Smooth muscle cell (in vitro differentiated cells): ENCODE measurements around the gene HTR4. TPM values are rescaled to one million over a fixed set of nuclear protein-coding genes. Genes with fewer than 3 reads are reported as not detected.

ENCODE experiments used
- DNase-seq: peaks from one replicate; lab custom pipeline; 2025; ENCODE audit not compliant: unreplicated experiment; lab: John Stamatoyannopoulos, UW
- H2AFZ ChIP-seq: fragments of 200-600 bp; sonication (generic); 2 replicates; pipeline ENCODE4 v1.6.0; 2016; ENCODE audit warnings: antibody characterized with exemption, low read depth, mild to moderate bottlenecking
- H3F3A ChIP-seq: fragments of 200-600 bp; sonication (generic); 2 replicates; pipeline ENCODE4 v1.6.0; 2017; ENCODE audit warnings: antibody characterized with exemption, low read depth
- H3K27ac ChIP-seq: fragments of 200-600 bp; sonication (generic); 2 replicates; pipeline ENCODE4 v1.5.1; 2016; ENCODE audit warnings: low read depth, mild to moderate bottlenecking
- H3K27me3 ChIP-seq: fragments of 200-600 bp; sonication (generic); 2 replicates; pipeline ENCODE4 v1.6.1; 2016; ENCODE audit warnings: low read depth, mild to moderate bottlenecking
- H3K36me3 ChIP-seq: fragments of 200-600 bp; sonication (generic); 2 replicates; pipeline ENCODE4 v1.5.1; 2016; ENCODE audit warnings: low read depth
- H3K4me1 ChIP-seq: fragments of 200-600 bp; sonication (generic); 2 replicates; pipeline ENCODE4 v1.5.1; 2016; ENCODE audit warnings: low read depth
- H3K4me2 ChIP-seq: fragments of 200-600 bp; sonication (generic); 2 replicates; pipeline ENCODE4 v1.6.0; 2016; ENCODE audit warnings: mild to moderate bottlenecking
- H3K4me3 ChIP-seq: fragments of 200-600 bp; sonication (generic); 2 replicates; pipeline ENCODE4 v1.5.1; 2016; ENCODE audit warnings: mild to moderate bottlenecking
- H3K79me2 ChIP-seq: fragments of 200-600 bp; sonication (generic); 2 replicates; pipeline ENCODE4 v1.6.0; 2016; ENCODE audit warnings: low read depth, mild to moderate bottlenecking
- H3K9ac ChIP-seq: fragments of 200-600 bp; sonication (generic); 2 replicates; pipeline ENCODE4 v1.6.0; 2016; ENCODE audit warnings: low read depth
- H3K9me3 ChIP-seq: fragments of 200-600 bp; sonication (generic); replicated peaks from 2 replicates; pipeline ENCODE4 v1.5.1; 2016; ENCODE audit warnings: low read depth
- H4K20me1 ChIP-seq: fragments of 200-600 bp; sonication (generic); 2 replicates; pipeline ENCODE4 v1.6.0; 2016; ENCODE audit warnings: low read depth
- CTCF ChIP-seq: fragments of 200-600 bp; sonication (generic); IDR thresholded peaks from 2 replicates; pipeline ENCODE4 v1.5.1; 2017; ENCODE audit warnings: borderline replicate concordance, mild to moderate bottlenecking, antibody characterized with exemption; ENCODE audit not compliant: insufficient read depth, poor library complexity, severe bottlenecking
- WGBS: methylation state at CpG from one replicate; pipeline ENCODE4 v1.1.7; 2016; ENCODE audit warnings: low lambda C conversion rate; 5-methylcytosine and 5-hydroxymethylcytosine counted together
- polyA plus RNA-seq: library from polyadenylated mRNA; unstranded; fragments of >200 nt; fragmentation: Nextera tagmentation; extraction: Ambion mirVana; gene quantifications from 2 replicates; pipeline ENCODE4 v1.2.1, GENCODE V29; 2016
- total RNA-seq: library from RNA; depleted of rRNA; stranded (reverse); fragments of >200 nt; gene quantifications from 2 replicates; pipeline ENCODE4 v1.2.3, GENCODE V29; 2014

The HTR4 gene
- total and polyA plus RNA-seq, 2 experiments from 2014 or later = 0.09 TPM; not detected in 1

- Histone ChIP-seq H3K4me2 (no peak overlapping the region), H3K27me3 (peaks cover 3% of the 10 kb centered on the region), H2AFZ (no peak overlapping the region), H3K4me1 (no peaks in the 10 kb centered on the region), H3K9ac (no peak overlapping the region), H3K9me3 (no peaks in the 10 kb centered on the region), H3K36me3 (peaks cover 22% of the 10 kb centered on the region), H4K20me1 (no peaks in the 10 kb centered on the region), H3K4me3 (no peak overlapping the region), H3K27ac (no peak overlapping the region), H3F3A (peaks cover 11% of the 10 kb centered on the region), H3K79me2 (no peaks in the 10 kb centered on the region)
- 31% methylated on average over 5 of the region's 5 CpGs for WGBS
- no peak for DNase-seq
- peak; percentile 79 for TF ChIP-seq CTCF
Observed at GRCh38 chr5:148443998-148444397, 210.3 kb downstream of the HTR4 start.

GRCh38 chr5:148443241-148443640 lies 211.1 kb downstream of the HTR4 start:
- Histone ChIP-seq H3K79me2 (no peaks in the 10 kb centered on the region), H3F3A (peaks cover 11% of the 10 kb centered on the region), H4K20me1 (no peaks in the 10 kb centered on the region), H3K4me3 (no peak overlapping the region), H3K9ac (no peak overlapping the region), H3K27ac (no peak overlapping the region), H3K9me3 (no peaks in the 10 kb centered on the region), H3K4me1 (no peaks in the 10 kb centered on the region), H3K4me2 (no peak overlapping the region), H3K27me3 (peaks cover under 1% of the 10 kb centered on the region), H2AFZ (no peak overlapping the region), H3K36me3 (peaks cover 30% of the 10 kb centered on the region)
- DNase-seq = no peak
- TF ChIP-seq CTCF = no peak
- WGBS = 78% methylated on average over 1 of the region's 1 CpG

GRCh38 chr5:148438933-148439332 lies 215.4 kb downstream of the HTR4 start:
- Histone ChIP-seq H3K4me1 (no peaks in the 10 kb centered on the region), H3K9me3 (no peaks in the 10 kb centered on the region), H3K27ac (no peak overlapping the region), H3K4me2 (no peak overlapping the region), H2AFZ (no peak overlapping the region), H3K27me3 (no peaks in the 10 kb centered on the region), H3K4me3 (no peak overlapping the region), H4K20me1 (no peaks in the 10 kb centered on the region), H3K79me2 (no peaks in the 10 kb centered on the region), H3F3A (peaks cover 11% of the 10 kb centered on the region), H3K9ac (no peak overlapping the region), H3K36me3 (peaks cover 40% of the 10 kb centered on the region)
- no peak for TF ChIP-seq CTCF
- 96% methylated on average over 2 of the region's 2 CpGs for WGBS
- DNase-seq = no peak

GRCh38 chr5:148437249-148437648 lies 217.1 kb downstream of the HTR4 start:
- H4K20me1 ChIP-seq = peaks cover 10% of the 10 kb centered on the region
- no peak for DNase-seq
- peaks cover 45% of the 10 kb centered on the region for H3K36me3 ChIP-seq
- TF ChIP-seq CTCF = no peak
- peaks cover 5% of the 10 kb centered on the region for H3F3A ChIP-seq
- no peak overlapping the region for H3K4me3 ChIP-seq
- H3K9ac ChIP-seq = no peak overlapping the region
- H3K9me3 ChIP-seq = no peaks in the 10 kb centered on the region
- H3K4me1 ChIP-seq = no peaks in the 10 kb centered on the region
- 66% methylated on average over 6 of the region's 6 CpGs for WGBS
- H3K27ac ChIP-seq = no peak overlapping the region
- H3K4me2 ChIP-seq = no peak overlapping the region
- no peaks in the 10 kb centered on the region for H3K79me2 ChIP-seq
- H2AFZ ChIP-seq = no peak overlapping the region
- no peaks in the 10 kb centered on the region for H3K27me3 ChIP-seq
